ENCODE measurements around the gene TET2.
"Not testable (repeated sequence)": the region's sequence is repeated elsewhere in the genome, so short reads cannot be mapped to it uniquely, and the experiment has no call there.

The TET2 gene

GRCh38 chr4:105293360-105293759 is 146.7 kb downstream of the TET2 start:
- DNase-seq (ENCODE audit: low spot score), result no peak

- no peak for DNase-seq (ENCODE audit: low spot score)
Measured at GRCh38 chr4:105296672-105297071, 150.0 kb downstream of the TET2 start.

- not testable (repeated sequence) for DNase-seq (ENCODE audit: low spot score)
Measured at GRCh38 chr4:105299027-105299426, 152.4 kb downstream of the TET2 start.

GRCh38 chr4:105304085-105304484 is 157.4 kb downstream of the TET2 start:
- DNase-seq (ENCODE audit: low spot score), result no peak

- DNase-seq (ENCODE audit: low spot score), result no peak
Measured at GRCh38 chr4:105305019-105305836, 158.6 kb downstream of the TET2 start.

GRCh38 chr4:105306158-105306781 is 159.6 kb downstream of the TET2 start:
- DNase-seq (ENCODE audit: low spot score), result peak; percentile 48

- DNase-seq (ENCODE audit: low spot score), result no peak
Measured at GRCh38 chr4:105306820-105307219, 160.1 kb downstream of the TET2 start.

GRCh38 chr4:105318486-105318885 is 171.8 kb downstream of the TET2 start:
- DNase-seq (ENCODE audit: low spot score), result no peak

GRCh38 chr4:105327222-105327621 is 180.5 kb downstream of the TET2 start:
- DNase-seq (ENCODE audit: low spot score), result no peak

GRCh38 chr4:105327956-105328355 is 181.3 kb downstream of the TET2 start:
- no peak for DNase-seq (ENCODE audit: low spot score)

GRCh38 chr4:105329081-105329480 is 182.4 kb downstream of the TET2 start:
- no peak for DNase-seq (ENCODE audit: low spot score)

All from COLO829 (cell line).